Natural killer cell (primary cell): Measurements from ENCODE around the gene PDE6B. TPM values are rescaled to one million over a fixed set of nuclear protein-coding genes. Genes with fewer than 3 reads are reported as not detected.
A peak's percentile ranks its signal among the peaks of the same experiment; 100 is the strongest.

ENCODE experiments used
- ATAC-seq, 3 donors: fragments of 150-1000 bp in 2 of 3; fragments of 200-7000 bp in 1 of 3; cut with Tn5 transposase; 1 replicate in 1 of 3; 2 replicates in 2 of 3; pipeline ENCODE4 v1.10.0; 2021; ENCODE audit warnings: mild to moderate bottlenecking in 2 of 3, moderate library complexity in 2 of 3
- DNase-seq, 2 donors: peaks; one replicate each; pipeline versions ENCODE4 v3.0.0 to v3.0.0-alpha.2; 2013 to 2021; ENCODE audit warnings: mixed read lengths in 1 of 2
- H3K27ac ChIP-seq: one replicate; pipeline ENCODE4 v1.5.1; 2013; ENCODE audit warnings: mild to moderate bottlenecking, low read length
- H3K27me3 ChIP-seq: one replicate; pipeline ENCODE4 v1.6.1; 2013; ENCODE audit warnings: low read length; ENCODE audit not compliant: control insufficient read depth, insufficient read depth
- H3K36me3 ChIP-seq: one replicate; pipeline ENCODE4 v1.6.1; 2013; ENCODE audit warnings: low read length; ENCODE audit not compliant: control insufficient read depth, insufficient read depth
- H3K4me1 ChIP-seq: one replicate; pipeline ENCODE4 v1.6.1; 2013; ENCODE audit warnings: low read length; ENCODE audit not compliant: control insufficient read depth, insufficient read depth
- H3K4me3 ChIP-seq: one replicate; pipeline ENCODE4 v1.5.1; 2013; ENCODE audit warnings: low read length
- H3K9me3 ChIP-seq: one replicate; pipeline ENCODE4 v1.6.1; 2013; ENCODE audit warnings: low read length; ENCODE audit not compliant: control insufficient read depth, insufficient read depth
- H3K27ac Mint-ChIP-seq, 2 donors: one replicate each; pipeline ENCODE4 v1.8.0; 2022; ENCODE audit warnings: mild to moderate bottlenecking in 2 of 2, mixed read lengths in 2 of 2, moderate library complexity in 1 of 2
- H3K27me3 Mint-ChIP-seq, 2 donors: one replicate each; pipeline ENCODE4 v1.8.0; 2022; ENCODE audit warnings: low read depth in 2 of 2, mixed read lengths in 2 of 2
- H3K36me3 Mint-ChIP-seq: one replicate; pipeline ENCODE4 v1.8.0; 2022; ENCODE audit warnings: mixed read lengths
- H3K4me1 Mint-ChIP-seq, 2 donors: one replicate each; pipeline ENCODE4 v1.8.0; 2022; ENCODE audit warnings: mixed read lengths in 2 of 2
- H3K4me3 Mint-ChIP-seq: one replicate; pipeline ENCODE4 v1.8.0; 2022; ENCODE audit warnings: mild to moderate bottlenecking, moderate library complexity, mixed read lengths
- H3K9me3 Mint-ChIP-seq, 2 donors: one replicate each; pipeline ENCODE4 v1.8.0; 2022; ENCODE audit warnings: mixed read lengths in 2 of 2
- CTCF ChIP-seq: fragments of 200-600 bp; IDR thresholded peaks from one replicate; pipeline ENCODE4 v1.8.0; 2022; ENCODE audit warnings: antibody characterized with exemption
- WGBS: methylation state at CpG from one replicate; pipeline ENCODE4 v1.1.7; 2013; ENCODE audit warnings: missing lambda C conversion rate; ENCODE audit not compliant: insufficient coverage; 5-methylcytosine and 5-hydroxymethylcytosine counted together
- intact Hi-C: fragments of 100-400 bp; cut with micrococcal nuclease; formaldehyde crosslinking; loops from one replicate; pipeline ENCODE4 v1.14.2; 2022
- total RNA-seq, 4 donors: library from RNA; stranded (reverse); fragments of 120-200 nt in 1 of 4; gene quantifications; one replicate each; pipeline versions ENCODE4 v1.2.3 to v1.2.4, GENCODE V29; 2013 to 2022

PDE6B gene
- total RNA-seq, 3 donors from 2014 or later (not counting 1 experiment from before 2014, with no cell fraction given): 15.8 to 18.8 (median 17.2) TPM

GRCh38 chr4:678331-679103 is 53.1 kb downstream of the PDE6B start:
- peak overlapping the region in 1 of 2 donors; percentile 18 for H3K27ac Mint-ChIP-seq
- no peaks in the 10 kb centered on the region for H3K9me3 Mint-ChIP-seq
- intact Hi-C loops: no loop called here
- H3K4me3 Mint-ChIP-seq: no peak overlapping the region
- no peak for DNase-seq
- no peaks in the 10 kb centered on the region for H3K27me3 Mint-ChIP-seq
- peaks cover 50% of the 10 kb centered on the region for H3K4me1 ChIP-seq
- no peak overlapping the region for H3K27ac ChIP-seq
- 90% methylated on average over 14 of the region's 14 CpGs for WGBS
- H3K36me3 Mint-ChIP-seq: no peaks in the 10 kb centered on the region
- peaks cover 8 to 28% of the 10 kb centered on the region in 2 donors for H3K4me1 Mint-ChIP-seq
- no peaks in the 10 kb centered on the region for H3K9me3 ChIP-seq
- no peak for TF ChIP-seq CTCF
- H3K36me3 ChIP-seq: no peaks in the 10 kb centered on the region
- no peak for ATAC-seq
- H3K27me3 ChIP-seq: no peaks in the 10 kb centered on the region
- no peak overlapping the region for H3K4me3 ChIP-seq

- Histone ChIP-seq H3K4me1 (peaks cover 52% of the 10 kb centered on the region), H3K27me3 (no peaks in the 10 kb centered on the region), H3K9me3 (no peaks in the 10 kb centered on the region), H3K27ac (no peak overlapping the region), H3K36me3 (no peaks in the 10 kb centered on the region), H3K4me3 (no peak overlapping the region)
- H3K36me3 Mint-ChIP-seq: no peaks in the 10 kb centered on the region
- H3K9me3 Mint-ChIP-seq: no peaks in the 10 kb centered on the region
- intact Hi-C loops: no loop called here
- no peak for TF ChIP-seq CTCF
- ATAC-seq: no peak
- peak overlapping the region in 1 of 2 donors; percentile 18 for H3K27ac Mint-ChIP-seq
- no peak overlapping the region for H3K4me3 Mint-ChIP-seq
- no peak for DNase-seq
- peaks cover 11 to 32% of the 10 kb centered on the region in 2 donors for H3K4me1 Mint-ChIP-seq
- no peaks in the 10 kb centered on the region for H3K27me3 Mint-ChIP-seq
- WGBS: 88% methylated on average over 13 of the region's 13 CpGs
Observed at GRCh38 chr4:679104-679481, 53.7 kb downstream of the PDE6B start.

- intact Hi-C loops: loop anchor here (2.0 kb wide), 1 partner anchor 25 kb away; the partner anchor contains the start of gene PCGF3
- Histone ChIP-seq H3K36me3 (no peaks in the 10 kb centered on the region), H3K27ac (peak overlapping the region; percentile 76), H3K27me3 (no peaks in the 10 kb centered on the region), H3K4me3 (no peak overlapping the region), H3K4me1 (peaks cover 52% of the 10 kb centered on the region), H3K9me3 (no peaks in the 10 kb centered on the region)
- DNase-seq (no peak), ATAC-seq (no peak)
- no peak for TF ChIP-seq CTCF
- Mint-ChIP-seq H3K27me3 (no peaks in the 10 kb centered on the region), H3K4me3 (no peak overlapping the region), H3K4me1 (peaks cover 11 to 33% of the 10 kb centered on the region in 2 donors), H3K9me3 (no peaks in the 10 kb centered on the region), H3K27ac (peak overlapping the region; percentile 90), H3K36me3 (no peaks in the 10 kb centered on the region)
- WGBS: 93% methylated on average over 11 of the region's 11 CpGs
Observed at GRCh38 chr4:679629-680028, 54.3 kb downstream of the PDE6B start.
